HEK293 (cell line): ENCODE results near the gene SERPINC1.

Source experiments
- YY1 ChIP-seq: fragments of 450-650 bp; formaldehyde crosslinking; IDR thresholded peaks from 2 replicates; pipeline ENCODE4 v1.5.1; 2018; ENCODE audit warnings: missing biosample characterization, missing genetic modification characterization
- ZBTB1 ChIP-seq: fragments of 450-650 bp; formaldehyde crosslinking; IDR thresholded peaks from 2 replicates; pipeline ENCODE4 v1.5.1; 2016; ENCODE audit warnings: missing biosample characterization, missing genetic modification characterization
- ZBTB21 ChIP-seq: fragments of 450-650 bp; formaldehyde crosslinking; IDR thresholded peaks from 2 replicates; pipeline ENCODE4 v1.5.1; 2017; ENCODE audit warnings: missing biosample characterization, missing genetic modification characterization
- ZBTB7A ChIP-seq: fragments of 450-650 bp; formaldehyde crosslinking; IDR thresholded peaks from 2 replicates; pipeline ENCODE4 v1.5.1; 2016; ENCODE audit warnings: low read depth, missing biosample characterization, missing genetic modification characterization
- ZNF10 ChIP-seq: fragments of 450-650 bp; formaldehyde crosslinking; IDR thresholded peaks from 2 replicates; pipeline ENCODE4 v1.5.1; 2017; ENCODE audit warnings: missing biosample characterization, missing genetic modification characterization
- ZNF133 ChIP-seq: fragments of 450-650 bp; formaldehyde crosslinking; IDR thresholded peaks from 2 replicates; pipeline ENCODE4 v1.5.1; 2016; ENCODE audit warnings: missing biosample characterization, missing genetic modification characterization
- ZNF146 ChIP-seq: fragments of 450-650 bp; formaldehyde crosslinking; IDR thresholded peaks from 2 replicates; pipeline ENCODE4 v1.5.1; 2016; ENCODE audit warnings: missing biosample characterization, missing genetic modification characterization
- ZNF37A ChIP-seq: fragments of 450-650 bp; IDR thresholded peaks from 2 replicates; pipeline ENCODE4 v1.5.1; 2018; ENCODE audit warnings: missing biosample characterization, missing genetic modification characterization
- TF ChIP-seq, protein P1 (sequence below): fragments of 450-650 bp; formaldehyde crosslinking; IDR thresholded peaks from 2 replicates; pipeline ENCODE4 v1.5.1; 2016; ENCODE audit warnings: missing biosample characterization, missing genetic modification characterization
- TF ChIP-seq, protein P2 (sequence below): fragments of 450-650 bp; formaldehyde crosslinking; IDR thresholded peaks from 2 replicates; pipeline ENCODE4 v1.5.1; 2017; ENCODE audit warnings: missing biosample characterization, mild to moderate bottlenecking, missing genetic modification characterization, moderate library complexity
- TF ChIP-seq, protein P3 (sequence below): IDR thresholded peaks from 2 replicates; pipeline ENCODE4 v1.6.1; 2011; ENCODE audit warnings: mild to moderate bottlenecking, low read depth, low read length, borderline replicate concordance
- TF ChIP-seq, protein P4 (sequence below): fragments of 450-650 bp; formaldehyde crosslinking; IDR thresholded peaks from 2 replicates; pipeline ENCODE4 v1.5.1; 2016; ENCODE audit warnings: missing biosample characterization, missing genetic modification characterization
- TF ChIP-seq, protein P5 (sequence below): fragments of 450-650 bp; formaldehyde crosslinking; IDR thresholded peaks from 2 replicates; pipeline ENCODE4 v1.5.1; 2016; ENCODE audit warnings: missing biosample characterization, missing genetic modification characterization

DNA sequence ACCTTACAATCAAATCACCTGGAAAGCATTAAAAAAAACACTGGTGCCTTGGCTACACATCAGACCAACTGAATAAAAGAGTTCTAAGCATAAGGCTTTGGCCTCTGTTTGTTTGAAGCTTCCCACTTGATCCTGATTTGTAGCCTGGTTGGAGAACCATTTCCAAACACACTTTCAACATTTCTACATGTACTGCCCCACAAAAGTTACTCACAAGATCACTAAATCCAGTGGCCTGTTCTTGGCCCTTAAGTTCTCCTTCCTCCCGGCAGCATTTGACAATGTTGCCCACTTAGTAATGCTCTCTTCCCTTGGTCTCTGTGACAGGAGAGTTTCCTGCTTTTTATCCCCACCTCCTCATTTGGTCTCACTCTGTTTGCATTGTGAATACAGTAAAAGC lies 61.1 kb downstream of the SERPINC1 start:
- TF ChIP-seq, protein P1, sequence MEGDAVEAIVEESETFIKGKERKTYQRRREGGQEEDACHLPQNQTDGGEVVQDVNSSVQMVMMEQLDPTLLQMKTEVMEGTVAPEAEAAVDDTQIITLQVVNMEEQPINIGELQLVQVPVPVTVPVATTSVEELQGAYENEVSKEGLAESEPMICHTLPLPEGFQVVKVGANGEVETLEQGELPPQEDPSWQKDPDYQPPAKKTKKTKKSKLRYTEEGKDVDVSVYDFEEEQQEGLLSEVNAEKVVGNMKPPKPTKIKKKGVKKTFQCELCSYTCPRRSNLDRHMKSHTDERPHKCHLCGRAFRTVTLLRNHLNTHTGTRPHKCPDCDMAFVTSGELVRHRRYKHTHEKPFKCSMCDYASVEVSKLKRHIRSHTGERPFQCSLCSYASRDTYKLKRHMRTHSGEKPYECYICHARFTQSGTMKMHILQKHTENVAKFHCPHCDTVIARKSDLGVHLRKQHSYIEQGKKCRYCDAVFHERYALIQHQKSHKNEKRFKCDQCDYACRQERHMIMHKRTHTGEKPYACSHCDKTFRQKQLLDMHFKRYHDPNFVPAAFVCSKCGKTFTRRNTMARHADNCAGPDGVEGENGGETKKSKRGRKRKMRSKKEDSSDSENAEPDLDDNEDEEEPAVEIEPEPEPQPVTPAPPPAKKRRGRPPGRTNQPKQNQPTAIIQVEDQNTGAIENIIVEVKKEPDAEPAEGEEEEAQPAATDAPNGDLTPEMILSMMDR (tag by site-specific recombination) = no peak
- no peak for TF ChIP-seq ZNF10 (tag by site-specific recombination)
- TF ChIP-seq ZBTB21 (tag by site-specific recombination) = no peak
- TF ChIP-seq, protein P2, sequence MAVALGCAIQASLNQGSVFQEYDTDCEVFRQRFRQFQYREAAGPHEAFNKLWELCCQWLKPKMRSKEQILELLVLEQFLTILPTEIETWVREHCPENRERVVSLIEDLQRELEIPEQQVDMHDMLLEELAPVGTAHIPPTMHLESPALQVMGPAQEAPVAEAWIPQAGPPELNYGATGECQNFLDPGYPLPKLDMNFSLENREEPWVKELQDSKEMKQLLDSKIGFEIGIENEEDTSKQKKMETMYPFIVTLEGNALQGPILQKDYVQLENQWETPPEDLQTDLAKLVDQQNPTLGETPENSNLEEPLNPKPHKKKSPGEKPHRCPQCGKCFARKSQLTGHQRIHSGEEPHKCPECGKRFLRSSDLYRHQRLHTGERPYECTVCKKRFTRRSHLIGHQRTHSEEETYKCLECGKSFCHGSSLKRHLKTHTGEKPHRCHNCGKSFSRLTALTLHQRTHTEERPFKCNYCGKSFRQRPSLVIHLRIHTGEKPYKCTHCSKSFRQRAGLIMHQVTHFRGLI = no peak
- no peak for TF ChIP-seq ZNF133 (tag by site-specific recombination)
- no peak for TF ChIP-seq ZNF37A (tag by site-specific recombination)
- TF ChIP-seq ZNF146 (tag by site-specific recombination) = no peak
- no peak for TF ChIP-seq ZBTB1 (tag by site-specific recombination)
- TF ChIP-seq, protein P3, sequence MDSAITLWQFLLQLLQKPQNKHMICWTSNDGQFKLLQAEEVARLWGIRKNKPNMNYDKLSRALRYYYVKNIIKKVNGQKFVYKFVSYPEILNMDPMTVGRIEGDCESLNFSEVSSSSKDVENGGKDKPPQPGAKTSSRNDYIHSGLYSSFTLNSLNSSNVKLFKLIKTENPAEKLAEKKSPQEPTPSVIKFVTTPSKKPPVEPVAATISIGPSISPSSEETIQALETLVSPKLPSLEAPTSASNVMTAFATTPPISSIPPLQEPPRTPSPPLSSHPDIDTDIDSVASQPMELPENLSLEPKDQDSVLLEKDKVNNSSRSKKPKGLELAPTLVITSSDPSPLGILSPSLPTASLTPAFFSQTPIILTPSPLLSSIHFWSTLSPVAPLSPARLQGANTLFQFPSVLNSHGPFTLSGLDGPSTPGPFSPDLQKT = no peak
- TF ChIP-seq YY1 (tag by site-specific recombination) = no peak
- TF ChIP-seq, protein P4, sequence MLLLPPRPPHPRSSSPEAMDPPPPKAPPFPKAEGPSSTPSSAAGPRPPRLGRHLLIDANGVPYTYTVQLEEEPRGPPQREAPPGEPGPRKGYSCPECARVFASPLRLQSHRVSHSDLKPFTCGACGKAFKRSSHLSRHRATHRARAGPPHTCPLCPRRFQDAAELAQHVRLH (tag by site-specific recombination) = no peak
- TF ChIP-seq ZBTB7A (tag by site-specific recombination) = no peak
- TF ChIP-seq, protein P5, sequence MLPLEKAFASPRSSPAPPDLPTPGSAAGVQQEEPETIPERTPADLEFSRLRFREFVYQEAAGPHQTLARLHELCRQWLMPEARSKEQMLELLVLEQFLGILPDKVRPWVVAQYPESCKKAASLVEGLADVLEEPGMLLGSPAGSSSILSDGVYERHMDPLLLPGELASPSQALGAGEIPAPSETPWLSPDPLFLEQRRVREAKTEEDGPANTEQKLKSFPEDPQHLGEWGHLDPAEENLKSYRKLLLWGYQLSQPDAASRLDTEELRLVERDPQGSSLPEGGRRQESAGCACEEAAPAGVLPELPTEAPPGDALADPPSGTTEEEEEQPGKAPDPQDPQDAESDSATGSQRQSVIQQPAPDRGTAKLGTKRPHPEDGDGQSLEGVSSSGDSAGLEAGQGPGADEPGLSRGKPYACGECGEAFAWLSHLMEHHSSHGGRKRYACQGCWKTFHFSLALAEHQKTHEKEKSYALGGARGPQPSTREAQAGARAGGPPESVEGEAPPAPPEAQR (tag by site-specific recombination) = no peak
